Neural progenitor cell (in vitro differentiated cells): Measurements from ENCODE around the gene TRABD2B.

ENCODE experiments used
- EZH2 ChIP-seq: fragments of 200-600 bp; sonication (generic); IDR thresholded peaks from 2 replicates; pipeline ENCODE4 v1.6.1; 2017; ENCODE audit warnings: antibody characterized with exemption, mild to moderate bottlenecking, moderate library complexity
- EZH2phosphoT487 ChIP-seq: fragments of 200-600 bp; sonication (generic); IDR thresholded peaks from 2 replicates; pipeline ENCODE4 v1.6.1; 2017; ENCODE audit warnings: antibody characterized with exemption
- TF ChIP-seq, protein P1 (sequence below): fragments of 200-600 bp; sonication (generic); IDR thresholded peaks from 2 replicates; pipeline ENCODE4 v1.5.1; 2017; ENCODE audit warnings: antibody characterized with exemption, mild to moderate bottlenecking

- TF ChIP-seq, protein P1, sequence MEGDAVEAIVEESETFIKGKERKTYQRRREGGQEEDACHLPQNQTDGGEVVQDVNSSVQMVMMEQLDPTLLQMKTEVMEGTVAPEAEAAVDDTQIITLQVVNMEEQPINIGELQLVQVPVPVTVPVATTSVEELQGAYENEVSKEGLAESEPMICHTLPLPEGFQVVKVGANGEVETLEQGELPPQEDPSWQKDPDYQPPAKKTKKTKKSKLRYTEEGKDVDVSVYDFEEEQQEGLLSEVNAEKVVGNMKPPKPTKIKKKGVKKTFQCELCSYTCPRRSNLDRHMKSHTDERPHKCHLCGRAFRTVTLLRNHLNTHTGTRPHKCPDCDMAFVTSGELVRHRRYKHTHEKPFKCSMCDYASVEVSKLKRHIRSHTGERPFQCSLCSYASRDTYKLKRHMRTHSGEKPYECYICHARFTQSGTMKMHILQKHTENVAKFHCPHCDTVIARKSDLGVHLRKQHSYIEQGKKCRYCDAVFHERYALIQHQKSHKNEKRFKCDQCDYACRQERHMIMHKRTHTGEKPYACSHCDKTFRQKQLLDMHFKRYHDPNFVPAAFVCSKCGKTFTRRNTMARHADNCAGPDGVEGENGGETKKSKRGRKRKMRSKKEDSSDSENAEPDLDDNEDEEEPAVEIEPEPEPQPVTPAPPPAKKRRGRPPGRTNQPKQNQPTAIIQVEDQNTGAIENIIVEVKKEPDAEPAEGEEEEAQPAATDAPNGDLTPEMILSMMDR = no peak
- no peak for TF ChIP-seq EZH2
- no peak for TF ChIP-seq EZH2phosphoT487
Observed at GRCh38 chr1:47903723-47904122, 93.5 kb downstream of the TRABD2B start.
